DMS 273 (cell line): ENCODE measurements around the gene PLEKHS1.
"Not testable (repeated sequence)": the region's sequence is repeated elsewhere in the genome, so short reads cannot be mapped to it uniquely, and the experiment has no call there.

ENCODE experiments used
- DNase-seq: peaks from one replicate; lab custom pipeline; 2025; ENCODE audit not compliant: unreplicated experiment; lab: John Stamatoyannopoulos, UW

The PLEKHS1 gene

GRCh38 chr10:113788604-113789083 is 37.2 kb downstream of the PLEKHS1 start:
- DNase-seq: peak; percentile 80

GRCh38 chr10:113791691-113792090 is 40.2 kb downstream of the PLEKHS1 start:
- no peak for DNase-seq

GRCh38 chr10:113801569-113801968 is 50.1 kb downstream of the PLEKHS1 start:
- no peak for DNase-seq

- no peak for DNase-seq
Observed at GRCh38 chr10:113802997-113803396, 51.5 kb downstream of the PLEKHS1 start.

- DNase-seq: no peak
Observed at GRCh38 chr10:113806503-113806902, 55.0 kb downstream of the PLEKHS1 start.

GRCh38 chr10:113808168-113808567 is 56.7 kb downstream of the PLEKHS1 start:
- DNase-seq: no peak

- DNase-seq: not testable (repeated sequence)
Observed at GRCh38 chr10:113814700-113815099, 63.2 kb downstream of the PLEKHS1 start.

GRCh38 chr10:113819989-113820388 is 68.5 kb downstream of the PLEKHS1 start:
- DNase-seq: no peak

GRCh38 chr10:113820507-113820906 is 69.0 kb downstream of the PLEKHS1 start:
- DNase-seq: peak; percentile 14

- not testable (repeated sequence) for DNase-seq
Observed at GRCh38 chr10:113821306-113821705, 69.8 kb downstream of the PLEKHS1 start.

GRCh38 chr10:113822174-113822573 is 70.7 kb downstream of the PLEKHS1 start:
- DNase-seq: no peak

- DNase-seq: peak; percentile 55
Observed at GRCh38 chr10:113823389-113823788, 71.9 kb downstream of the PLEKHS1 start.

GRCh38 chr10:113825791-113826190 is 74.3 kb downstream of the PLEKHS1 start:
- DNase-seq: no peak

GRCh38 chr10:113828567-113828966 is 77.1 kb downstream of the PLEKHS1 start:
- not testable (repeated sequence) for DNase-seq
